ENCODE measurements around the gene ELMO2. TPM values are rescaled to one million over a fixed set of nuclear protein-coding genes. Genes with fewer than 3 reads are reported as not detected.

Gene ELMO2
- total RNA-seq, 1 donor from 2014 or later: 66.4 TPM

GRCh38 chr20:46358346-46359058 lies 47.9 kb downstream of the ELMO2 start:
- intact Hi-C loops (cut with micrococcal nuclease): no loop called here
- Mint-ChIP-seq H3K27ac (peak overlapping the region; percentile 8), H3K9me3 (no peaks in the 10 kb centered on the region), H3K4me1 (peaks cover 47% of the 10 kb centered on the region), H3K4me3 (no peak overlapping the region), H3K27me3 (no peaks in the 10 kb centered on the region), H3K36me3 (ENCODE audit: low read depth) (peaks cover 26% of the 10 kb centered on the region)
- no peak for DNase-seq

- no peak for DNase-seq
- no peak overlapping the region for H3K4me3 Mint-ChIP-seq
- no peaks in the 10 kb centered on the region for H3K9me3 Mint-ChIP-seq
- no peaks in the 10 kb centered on the region for H3K27me3 Mint-ChIP-seq
- intact Hi-C loops (cut with micrococcal nuclease): no loop called here
- peaks cover 28% of the 10 kb centered on the region for H3K36me3 Mint-ChIP-seq (ENCODE audit: low read depth)
- H3K27ac Mint-ChIP-seq: no peak overlapping the region
- H3K4me1 Mint-ChIP-seq: peaks cover 34% of the 10 kb centered on the region
These were observed 49.3 kb downstream of the ELMO2 start for GRCh38 chr20:46357030-46357514.

DNA sequence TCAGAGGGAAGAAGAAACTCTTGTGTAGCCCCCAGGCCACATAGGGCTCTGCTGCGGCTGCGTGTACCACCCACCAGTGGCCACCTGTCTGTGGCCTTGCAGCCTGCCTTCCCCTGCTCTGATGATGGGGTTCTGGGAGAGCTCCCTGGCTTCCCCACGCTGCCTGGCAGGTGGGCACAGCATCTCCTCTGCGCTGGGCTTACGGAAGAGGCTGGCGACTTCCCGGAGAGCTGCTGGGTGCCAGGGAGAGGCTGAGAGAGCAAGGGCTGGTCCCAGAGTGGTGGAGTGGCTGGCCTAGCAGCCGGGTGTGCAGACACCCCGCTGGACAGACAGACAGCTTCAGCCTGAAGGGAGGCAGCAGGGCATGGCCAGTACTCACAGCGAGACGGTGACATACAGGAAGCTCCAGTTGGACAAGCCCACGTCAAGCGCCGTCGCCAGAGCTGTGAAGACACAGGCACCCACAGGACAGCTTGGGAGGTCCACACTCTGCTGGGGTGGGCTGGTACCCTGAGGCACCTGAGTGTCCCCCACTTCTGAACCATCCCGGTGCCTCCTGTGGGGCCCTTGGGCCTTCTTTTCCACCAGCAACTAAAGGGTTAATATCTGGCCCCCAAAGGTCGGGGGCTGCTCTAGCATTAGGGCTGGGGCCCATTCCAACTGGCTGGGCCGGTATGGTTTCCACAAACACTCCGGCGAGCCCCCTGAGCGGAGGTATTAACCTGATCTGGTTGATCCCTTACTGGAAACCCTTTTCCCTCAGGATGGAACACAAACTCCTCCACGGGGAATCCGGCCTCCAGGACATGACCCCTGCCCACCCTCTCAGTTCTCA lies 50.0 kb downstream of the ELMO2 start:
- Mint-ChIP-seq H3K36me3 (ENCODE audit: low read depth) (peaks cover 24% of the 10 kb centered on the region), H3K9me3 (no peaks in the 10 kb centered on the region)

DNA sequence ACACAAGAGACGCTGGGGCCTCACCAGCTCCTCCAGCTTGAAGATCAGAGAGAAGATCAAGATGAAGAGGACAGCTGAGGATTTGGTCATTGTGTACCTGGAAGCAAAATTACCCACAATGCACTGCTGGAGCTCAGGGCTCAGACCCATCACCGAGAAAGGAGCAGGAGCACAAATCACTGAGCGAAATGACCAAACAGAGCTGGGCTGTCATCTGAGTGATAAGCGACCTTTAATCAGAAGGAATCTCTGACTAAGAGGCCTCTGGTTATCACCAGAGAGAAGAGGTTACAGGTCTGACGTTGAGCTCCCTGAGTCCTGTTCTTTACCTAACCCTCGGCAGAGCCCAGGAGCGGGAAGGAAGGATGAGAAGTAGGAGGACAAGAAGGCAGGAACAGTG lies 50.6 kb downstream of the ELMO2 start:
- Mint-ChIP-seq H3K27ac (no peak overlapping the region), H3K9me3 (no peaks in the 10 kb centered on the region), H3K36me3 (ENCODE audit: low read depth) (peaks cover 24% of the 10 kb centered on the region), H3K4me1 (peaks cover 25% of the 10 kb centered on the region), H3K27me3 (no peaks in the 10 kb centered on the region), H3K4me3 (no peak overlapping the region)
- no peak for DNase-seq
- intact Hi-C loops (cut with micrococcal nuclease): no loop called here

More for the DNA sequence above, 50.0 kb downstream of the ELMO2 start:
- no peak overlapping the region for H3K27ac Mint-ChIP-seq
- DNase-seq: no peak
- H3K27me3 Mint-ChIP-seq: no peaks in the 10 kb centered on the region
- H3K4me3 Mint-ChIP-seq: no peak overlapping the region
- intact Hi-C loops (cut with micrococcal nuclease): no loop called here
- peaks cover 27% of the 10 kb centered on the region for H3K4me1 Mint-ChIP-seq

DNA sequence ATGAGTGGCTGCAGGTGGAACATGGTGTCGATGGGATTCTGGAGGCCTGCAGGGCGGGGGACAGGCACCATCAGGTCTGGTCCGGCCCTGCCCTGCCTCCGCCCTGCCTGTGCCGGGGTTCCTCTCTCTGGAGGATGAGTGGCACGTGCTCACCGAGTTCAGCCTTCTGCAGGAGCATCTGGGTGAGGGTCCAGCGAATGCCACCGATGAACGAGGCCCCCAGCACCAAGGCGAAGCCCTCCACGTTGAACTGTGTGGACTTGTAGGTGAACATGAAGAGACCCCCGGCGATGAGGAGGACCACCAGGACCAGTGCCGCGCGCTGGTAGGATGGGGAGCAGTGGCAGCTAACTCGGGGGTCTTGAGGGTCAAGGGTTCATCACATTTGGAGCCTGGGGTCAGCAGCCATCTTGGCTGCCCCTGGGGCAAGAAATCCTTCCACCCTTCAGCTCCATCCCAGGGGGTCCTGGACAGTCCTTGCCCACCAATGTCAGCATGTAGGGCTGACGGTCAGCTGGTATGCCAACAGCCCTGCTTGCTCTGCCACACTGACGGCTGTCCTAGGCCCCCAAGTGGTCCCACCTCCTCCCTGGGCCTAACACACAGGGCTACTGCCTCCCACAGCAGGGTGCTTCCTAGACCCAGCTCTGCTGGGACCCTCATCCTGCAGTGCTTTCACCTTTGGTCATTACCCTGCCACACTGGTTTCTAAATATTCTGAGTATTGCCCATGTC lies 51.3 kb downstream of the ELMO2 start:
- DNase-seq: no peak
- intact Hi-C loops (cut with micrococcal nuclease): no loop called here
- H3K27ac Mint-ChIP-seq: no peak overlapping the region
- H3K4me3 Mint-ChIP-seq: no peak overlapping the region
- no peaks in the 10 kb centered on the region for H3K9me3 Mint-ChIP-seq
- peaks cover 28% of the 10 kb centered on the region for H3K4me1 Mint-ChIP-seq
- H3K36me3 Mint-ChIP-seq (ENCODE audit: low read depth): peaks cover 30% of the 10 kb centered on the region
- H3K27me3 Mint-ChIP-seq: no peaks in the 10 kb centered on the region

- intact Hi-C loops (cut with micrococcal nuclease): no loop called here
- H3K27ac Mint-ChIP-seq: peak overlapping the region; percentile 17
- peaks cover 20% of the 10 kb centered on the region for H3K4me1 Mint-ChIP-seq
- H3K9me3 Mint-ChIP-seq: no peaks in the 10 kb centered on the region
- H3K36me3 Mint-ChIP-seq (ENCODE audit: low read depth): peaks cover 33% of the 10 kb centered on the region
- H3K27me3 Mint-ChIP-seq: no peaks in the 10 kb centered on the region
- no peak for DNase-seq
- no peak overlapping the region for H3K4me3 Mint-ChIP-seq
These were observed 52.2 kb downstream of the ELMO2 start for GRCh38 chr20:46354207-46354555.

- Mint-ChIP-seq H3K27me3 (no peaks in the 10 kb centered on the region), H3K27ac (no peak overlapping the region)
These were observed 52.8 kb downstream of the ELMO2 start for GRCh38 chr20:46353500-46354206.

GRCh38 chr20:46352370-46352938 lies 54.0 kb downstream of the ELMO2 start:
- H3K9me3 Mint-ChIP-seq: no peaks in the 10 kb centered on the region
- H3K4me3 Mint-ChIP-seq: no peak overlapping the region
- H3K27me3 Mint-ChIP-seq: no peaks in the 10 kb centered on the region
- intact Hi-C loops (cut with micrococcal nuclease): no loop called here
- no peak overlapping the region for H3K27ac Mint-ChIP-seq
- H3K36me3 Mint-ChIP-seq (ENCODE audit: low read depth): peaks cover 32% of the 10 kb centered on the region
- DNase-seq: no peak
- H3K4me1 Mint-ChIP-seq: peaks cover 14% of the 10 kb centered on the region

More at GRCh38 chr20:46353500-46354206, 52.8 kb downstream of the ELMO2 start:
- Mint-ChIP-seq H3K36me3 (ENCODE audit: low read depth) (peaks cover 32% of the 10 kb centered on the region), H3K4me1 (peaks cover 17% of the 10 kb centered on the region), H3K9me3 (no peaks in the 10 kb centered on the region), H3K4me3 (no peak overlapping the region)
- intact Hi-C loops (cut with micrococcal nuclease): no loop called here
- no peak for DNase-seq

GRCh38 chr20:46351357-46352058 lies 54.9 kb downstream of the ELMO2 start:
- Mint-ChIP-seq H3K36me3 (ENCODE audit: low read depth) (peaks cover 31% of the 10 kb centered on the region), H3K9me3 (no peaks in the 10 kb centered on the region), H3K27ac (no peak overlapping the region), H3K4me3 (no peak overlapping the region), H3K27me3 (no peaks in the 10 kb centered on the region), H3K4me1 (peaks cover 10% of the 10 kb centered on the region)
- DNase-seq: no peak
- intact Hi-C loops (cut with micrococcal nuclease): no loop called here

- peaks cover 33% of the 10 kb centered on the region for H3K36me3 Mint-ChIP-seq (ENCODE audit: low read depth)
- intact Hi-C loops (cut with micrococcal nuclease): no loop called here
- no peaks in the 10 kb centered on the region for H3K9me3 Mint-ChIP-seq
- H3K4me3 Mint-ChIP-seq: no peak overlapping the region
- H3K27ac Mint-ChIP-seq: no peak overlapping the region
- no peak for DNase-seq
- H3K27me3 Mint-ChIP-seq: no peaks in the 10 kb centered on the region
- H3K4me1 Mint-ChIP-seq: peaks cover 10% of the 10 kb centered on the region
These were observed 55.5 kb downstream of the ELMO2 start for GRCh38 chr20:46350986-46351267.

- Mint-ChIP-seq H3K4me1 (peaks cover 9% of the 10 kb centered on the region), H3K36me3 (ENCODE audit: low read depth) (peaks cover 32% of the 10 kb centered on the region), H3K9me3 (no peaks in the 10 kb centered on the region), H3K27ac (peak overlapping the region; percentile 49), H3K4me3 (no peak overlapping the region), H3K27me3 (no peaks in the 10 kb centered on the region)
- intact Hi-C loops (cut with micrococcal nuclease): no loop called here
- no peak for DNase-seq
These were observed 56.0 kb downstream of the ELMO2 start for GRCh38 chr20:46350201-46350985.

GRCh38 chr20:46349742-46350056 lies 56.7 kb downstream of the ELMO2 start:
- no peaks in the 10 kb centered on the region for H3K9me3 Mint-ChIP-seq
- peaks cover 3% of the 10 kb centered on the region for H3K27me3 Mint-ChIP-seq
- H3K36me3 Mint-ChIP-seq (ENCODE audit: low read depth): peaks cover 32% of the 10 kb centered on the region
- intact Hi-C loops (cut with micrococcal nuclease): loop anchor here (2.0 kb wide), 1 partner anchor 43 kb away; no protein-coding TSS in a partner anchor
- H3K4me1 Mint-ChIP-seq: peaks cover 9% of the 10 kb centered on the region
- no peak for DNase-seq
- no peak overlapping the region for H3K4me3 Mint-ChIP-seq
- no peak overlapping the region for H3K27ac Mint-ChIP-seq

All from activated CD4-positive, alpha-beta T cell treated with anti-CD3 and anti-CD28 coated beads, Interleukin-2, amount 10 ng/mL, durations not matched to agents 24 days and 14 days (primary cell).